ENCODE data around the gene PACRG. TPM values are rescaled to one million over a fixed set of nuclear protein-coding genes. Genes with fewer than 3 reads are reported as not detected.

Gene PACRG
- total RNA-seq, 1 experiment from 2014 or later: 0.44 TPM

GRCh38 chr6:163354761-163355425, 627.1 kb downstream of the PACRG start:
- H3K9me3 Mint-ChIP-seq: no peaks in the 10 kb centered on the region
- no peaks in the 10 kb centered on the region for H3K36me3 Mint-ChIP-seq
- ChIA-PET CTCF (interaction anchor here (0.8 to 1.0 kb wide), 2 partner anchors 56 to 60 kb away, joined by 3 read pairs; no protein-coding TSS in a partner anchor), POLR2A (no interaction called here)
- H3K27ac Mint-ChIP-seq: peak overlapping the region; percentile 37; the same call in 1 of the 2 replicates
- ATAC-seq (no peak), DNase-seq (ENCODE audit: low spot score) (no peak)
- no peak overlapping the region for H3K4me3 Mint-ChIP-seq
- H3K4me1 Mint-ChIP-seq: peaks cover 30% of the 10 kb centered on the region
- no peak for TF ChIP-seq SMAD4 (CRISPR knock-in tag; IDR thresholded peaks at IDR 0.05)
- TF ChIP-seq, protein P1, sequence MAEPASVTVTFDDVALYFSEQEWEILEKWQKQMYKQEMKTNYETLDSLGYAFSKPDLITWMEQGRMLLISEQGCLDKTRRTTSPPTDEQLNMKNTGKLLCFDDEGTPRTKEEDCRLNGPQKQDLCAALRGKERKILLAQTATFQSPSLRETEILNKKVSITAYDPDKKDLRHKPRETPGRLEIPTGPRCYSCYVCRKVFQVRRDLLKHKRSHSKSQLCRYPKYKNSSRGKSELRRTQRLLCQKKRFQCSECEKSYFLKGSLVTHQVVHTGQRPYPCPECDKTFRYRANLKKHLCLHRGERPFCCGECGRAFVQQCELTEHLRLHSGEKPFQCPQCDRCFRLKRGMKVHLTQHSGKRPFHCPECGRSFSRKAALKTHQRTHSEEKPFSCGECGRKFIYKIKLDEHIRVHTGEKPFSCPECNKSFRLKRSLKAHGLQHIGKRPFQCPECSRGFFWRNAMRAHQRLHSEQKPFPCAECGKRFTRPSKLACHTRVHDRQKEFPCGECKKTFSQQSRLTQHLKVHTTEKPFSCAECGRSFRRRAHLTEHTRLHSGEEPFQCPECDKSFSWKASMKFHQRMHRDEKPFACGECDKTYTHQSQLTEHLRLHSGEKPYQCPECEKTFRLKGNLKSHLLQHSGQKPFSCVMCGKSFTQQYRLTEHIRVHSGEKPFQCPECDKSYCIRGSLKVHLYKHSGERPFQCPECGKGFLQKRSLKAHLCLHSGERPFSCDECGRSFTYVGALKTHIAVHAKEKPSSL (CRISPR knock-in tag; conservative IDR thresholded peaks at IDR 0.05): no peak
- H3K27me3 Mint-ChIP-seq (ENCODE audit: low read depth): no peaks in the 10 kb centered on the region; the same call in 1 of the 2 replicates

DNA sequence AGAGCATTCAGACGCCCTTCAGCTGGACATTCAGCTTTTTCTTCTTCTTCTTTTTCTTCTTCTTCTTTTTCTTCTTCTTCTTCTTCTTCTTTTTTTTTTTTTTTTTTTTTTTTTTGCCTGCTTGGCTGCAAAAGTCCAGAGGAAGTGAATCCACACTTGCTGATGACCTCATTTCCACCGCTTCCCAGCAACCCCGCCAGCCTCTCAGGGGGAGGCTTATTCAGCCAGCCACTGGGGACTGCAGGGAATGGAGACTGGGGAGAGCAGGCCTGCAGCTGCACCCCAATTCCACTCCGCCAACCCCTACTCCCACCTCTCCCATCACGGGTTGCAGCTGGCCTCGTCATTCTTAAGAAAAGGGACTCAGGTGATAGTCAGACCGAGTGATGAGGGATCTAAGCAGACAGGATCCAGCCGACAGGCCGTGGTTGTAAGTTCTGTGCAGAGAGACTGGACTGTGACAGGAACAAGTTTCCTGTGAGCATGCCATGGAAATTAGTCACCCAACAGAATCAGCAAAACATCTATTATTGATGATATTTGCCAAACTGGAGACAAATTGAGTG, 627.7 kb downstream of the PACRG start:
- Mint-ChIP-seq H3K4me1 (peaks cover 30% of the 10 kb centered on the region), H3K9me3 (no peaks in the 10 kb centered on the region), H3K27ac (no peak overlapping the region), H3K27me3 (ENCODE audit: low read depth) (no peaks in the 10 kb centered on the region; the same call in 1 of the 2 replicates), H3K36me3 (no peaks in the 10 kb centered on the region), H3K4me3 (no peak overlapping the region)
- ATAC-seq (no peak), DNase-seq (ENCODE audit: low spot score) (no peak)
- ChIA-PET POLR2A (no interaction called here), CTCF (interaction anchor here (1.0 kb wide), 1 partner anchor 60 kb away, joined by 3 read pairs; no protein-coding TSS in a partner anchor)
- TF ChIP-seq, protein P2, sequence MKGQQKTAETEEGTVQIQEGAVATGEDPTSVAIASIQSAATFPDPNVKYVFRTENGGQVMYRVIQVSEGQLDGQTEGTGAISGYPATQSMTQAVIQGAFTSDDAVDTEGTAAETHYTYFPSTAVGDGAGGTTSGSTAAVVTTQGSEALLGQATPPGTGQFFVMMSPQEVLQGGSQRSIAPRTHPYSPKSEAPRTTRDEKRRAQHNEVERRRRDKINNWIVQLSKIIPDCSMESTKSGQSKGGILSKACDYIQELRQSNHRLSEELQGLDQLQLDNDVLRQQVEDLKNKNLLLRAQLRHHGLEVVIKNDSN (CRISPR knock-in tag; IDR thresholded peaks at IDR 0.05): no peak
- TF ChIP-seq ZNF532 (CRISPR knock-in tag; IDR thresholded peaks at IDR 0.05; ENCODE audit: borderline replicate concordance): no peak
- TF ChIP-seq RELA (CRISPR knock-in tag; IDR thresholded peaks at IDR 0.05; ENCODE audit: borderline replicate concordance): no peak
- TF ChIP-seq SMAD3 (CRISPR knock-in tag; IDR thresholded peaks at IDR 0.05; ENCODE audit: borderline replicate concordance): no peak
- TF ChIP-seq CDX4 (CRISPR knock-in tag; IDR thresholded peaks at IDR 0.05; ENCODE audit: borderline replicate concordance): no peak
- no peak for TF ChIP-seq CBFB (CRISPR knock-in tag; IDR thresholded peaks at IDR 0.05; ENCODE audit: low read depth)
- no peak for TF ChIP-seq GTF2I (CRISPR knock-in tag; conservative IDR thresholded peaks at IDR 0.05)
- TF ChIP-seq JAZF1 (CRISPR knock-in tag; IDR thresholded peaks at IDR 0.05): no peak
- TF ChIP-seq, protein P1 (CRISPR knock-in tag; conservative IDR thresholded peaks at IDR 0.05): no peak
